ENCODE data around the gene BDKRB1.

BDKRB1 gene

DNA sequence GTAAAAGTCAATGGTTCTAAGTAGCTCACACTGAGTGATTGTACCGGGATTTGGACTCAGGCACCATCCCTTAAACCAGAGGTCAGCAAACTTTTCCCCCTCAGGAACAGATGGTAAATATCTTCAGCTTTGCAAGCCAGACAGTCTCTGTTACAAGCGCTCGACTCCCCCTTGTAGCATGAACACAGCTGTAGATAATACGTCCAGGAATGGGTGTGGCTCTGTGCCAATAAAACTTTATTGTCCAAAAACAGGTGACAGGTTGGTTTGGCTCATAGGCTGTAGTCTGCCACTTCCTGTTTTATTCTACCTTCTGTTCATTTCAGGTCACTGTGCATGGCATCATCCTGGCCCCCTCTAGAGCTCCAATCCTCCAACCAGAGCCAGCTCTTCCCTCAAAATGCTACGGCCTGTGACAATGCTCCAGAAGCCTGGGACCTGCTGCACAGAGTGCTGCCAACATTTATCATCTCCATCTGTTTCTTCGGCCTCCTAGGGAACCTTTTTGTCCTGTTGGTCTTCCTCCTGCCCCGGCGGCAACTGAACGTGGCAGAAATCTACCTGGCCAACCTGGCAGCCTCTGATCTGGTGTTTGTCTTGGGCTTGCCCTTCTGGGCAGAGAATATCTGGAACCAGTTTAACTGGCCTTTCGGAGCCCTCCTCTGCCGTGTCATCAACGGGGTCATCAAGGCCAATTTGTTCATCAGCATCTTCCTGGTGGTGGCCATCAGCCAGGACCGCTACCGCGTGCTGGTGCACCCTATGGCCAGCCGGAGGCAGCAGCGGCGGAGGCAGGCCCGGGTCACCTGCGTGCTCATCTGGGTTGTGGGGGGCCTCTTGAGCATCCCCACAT lies 7.6 kb downstream of the BDKRB1 start:
- DNase-seq: no peak

DNA sequence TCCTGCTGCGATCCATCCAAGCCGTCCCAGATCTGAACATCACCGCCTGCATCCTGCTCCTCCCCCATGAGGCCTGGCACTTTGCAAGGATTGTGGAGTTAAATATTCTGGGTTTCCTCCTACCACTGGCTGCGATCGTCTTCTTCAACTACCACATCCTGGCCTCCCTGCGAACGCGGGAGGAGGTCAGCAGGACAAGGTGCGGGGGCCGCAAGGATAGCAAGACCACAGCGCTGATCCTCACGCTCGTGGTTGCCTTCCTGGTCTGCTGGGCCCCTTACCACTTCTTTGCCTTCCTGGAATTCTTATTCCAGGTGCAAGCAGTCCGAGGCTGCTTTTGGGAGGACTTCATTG lies 8.2 kb downstream of the BDKRB1 start:
- no peak for DNase-seq

DNA sequence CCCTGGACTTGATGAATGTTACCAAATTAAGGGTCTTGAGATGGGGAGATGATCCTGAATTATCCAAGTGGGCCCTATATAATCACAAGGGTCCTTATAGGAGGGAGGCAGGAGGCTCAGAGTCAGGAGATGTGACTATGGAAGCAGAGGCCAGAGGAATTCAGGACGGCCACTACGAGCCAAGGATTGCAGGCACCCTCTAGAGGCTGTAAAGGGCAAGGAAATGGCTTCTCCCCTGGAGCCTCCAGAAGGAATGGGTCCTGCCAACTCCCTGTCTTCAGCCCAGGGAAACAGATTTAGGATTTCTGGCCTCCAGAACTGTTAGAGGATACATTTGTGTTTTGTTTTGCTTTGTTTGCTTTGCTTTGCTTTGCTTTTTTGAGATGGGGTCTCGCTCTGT lies 8.8 kb downstream of the BDKRB1 start:
- no peak for DNase-seq

DNA sequence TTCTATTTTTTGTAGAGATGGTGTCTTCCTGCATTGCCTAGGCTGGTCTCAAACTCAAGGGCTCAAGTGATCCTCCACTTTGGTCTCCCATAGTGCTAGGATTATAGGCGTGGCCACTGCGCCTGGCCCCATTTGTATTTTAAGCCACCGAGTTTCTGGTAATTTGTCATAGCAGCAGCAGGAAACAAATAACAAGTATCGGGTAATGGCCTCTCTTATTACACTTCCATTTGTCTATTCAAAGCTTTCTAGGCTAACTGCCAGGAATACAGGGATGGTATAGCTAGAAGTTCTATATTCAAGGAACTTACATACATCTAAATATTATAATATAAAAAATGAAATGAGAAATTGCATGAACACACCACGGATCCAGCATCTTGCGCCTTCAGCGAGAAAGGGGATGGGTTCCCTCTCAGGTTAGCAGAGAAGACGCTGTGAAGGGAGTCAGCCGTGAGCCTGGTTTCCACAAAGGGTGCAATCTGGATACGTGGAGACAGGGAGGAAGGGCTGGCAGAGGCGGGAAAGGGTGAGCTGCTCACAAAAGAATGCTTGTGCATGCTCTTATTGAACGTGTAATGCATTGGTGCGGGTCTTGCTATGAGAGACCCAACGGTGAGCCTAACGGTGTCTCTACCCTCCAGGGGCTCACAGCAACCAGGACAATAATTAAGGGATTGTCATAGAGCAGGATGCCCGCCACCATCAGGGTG lies 9.5 kb downstream of the BDKRB1 start:
- DNase-seq: no peak

DNA sequence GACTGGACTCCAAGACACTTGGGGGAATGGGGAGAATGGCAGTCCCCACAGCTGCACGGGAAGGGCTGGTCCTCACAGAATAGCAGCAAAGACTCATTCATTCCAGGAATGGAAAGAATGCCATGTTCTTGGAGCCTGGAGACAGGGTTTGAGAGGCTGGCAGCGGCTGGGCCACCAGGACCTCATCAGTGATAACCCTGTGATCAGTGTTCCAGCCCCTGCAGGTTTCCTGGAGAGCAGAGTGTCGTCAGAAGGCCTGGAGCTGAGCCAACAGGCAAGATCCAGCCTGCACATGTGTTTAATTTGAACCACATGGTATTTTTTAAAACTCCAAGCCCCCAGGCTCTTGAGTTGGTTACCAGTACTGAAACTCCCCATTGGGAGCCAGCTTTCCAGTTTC lies 11.3 kb downstream of the BDKRB1 start:
- DNase-seq: peak; percentile 77 to 89

DNA sequence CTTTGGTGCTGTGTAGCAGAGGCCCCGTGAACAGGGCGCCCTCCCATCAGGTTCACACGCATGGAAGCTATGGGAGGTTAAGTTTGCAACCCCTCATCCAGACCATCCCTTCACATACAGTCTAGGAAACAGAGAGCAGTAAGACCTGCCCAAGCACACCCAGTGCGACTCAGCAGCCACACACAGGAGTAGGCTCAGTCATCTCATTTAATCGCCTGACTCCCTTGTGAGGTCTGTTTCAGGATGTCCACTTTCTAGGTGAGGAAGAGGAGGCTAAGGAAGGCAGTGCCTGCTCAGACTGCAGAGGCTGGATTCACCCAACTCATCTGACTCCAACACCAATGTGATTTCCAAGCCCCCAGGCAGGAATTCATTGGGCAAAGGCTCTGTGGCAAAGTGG lies 11.9 kb downstream of the BDKRB1 start:
- DNase-seq: no peak

DNA sequence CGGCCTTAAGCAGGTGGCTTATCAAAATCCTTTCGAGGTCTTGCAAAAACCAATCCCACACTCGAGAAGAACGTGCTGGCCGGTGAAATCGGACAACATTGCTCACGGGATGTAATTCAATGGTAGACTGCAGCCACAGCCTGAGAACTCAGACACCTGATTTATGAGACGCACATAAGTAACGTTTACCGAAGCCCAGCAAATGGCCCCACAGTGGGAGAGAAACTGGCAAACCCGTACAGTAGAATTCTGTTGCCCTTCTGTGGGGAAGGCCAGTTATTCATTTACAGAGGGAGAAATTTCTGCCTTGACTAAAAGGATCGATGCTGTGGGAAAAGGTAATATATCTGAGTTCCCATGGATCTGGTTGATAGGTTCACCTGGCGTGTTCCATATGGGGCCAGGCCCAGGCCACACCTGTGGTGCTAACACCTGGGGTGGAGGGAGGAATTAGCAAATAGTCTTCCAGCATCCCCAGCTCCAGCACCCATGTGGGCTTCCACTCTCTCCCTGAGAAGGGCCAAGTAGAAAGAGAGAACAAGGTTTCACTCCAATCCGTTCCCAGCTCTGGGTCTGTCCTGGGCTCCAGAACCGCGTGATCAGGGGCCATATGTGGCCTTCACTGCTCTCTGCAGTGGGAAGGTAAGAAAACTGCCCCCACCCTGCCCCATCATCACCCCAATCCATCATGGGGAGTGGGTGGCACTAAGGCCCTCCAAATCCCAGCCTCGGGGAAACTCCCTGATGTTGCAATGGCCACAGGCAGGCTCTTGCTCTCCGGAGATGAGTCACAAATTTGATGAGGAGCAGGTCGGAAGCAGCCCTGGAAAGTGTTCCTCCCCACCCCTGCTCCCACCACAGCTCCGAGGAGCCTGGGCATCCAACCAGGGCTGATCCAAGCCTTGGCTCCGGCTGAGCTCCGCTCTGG lies 12.7 kb downstream of the BDKRB1 start:
- DNase-seq: peak in 1 of 2 experiments; percentile 40

DNA sequence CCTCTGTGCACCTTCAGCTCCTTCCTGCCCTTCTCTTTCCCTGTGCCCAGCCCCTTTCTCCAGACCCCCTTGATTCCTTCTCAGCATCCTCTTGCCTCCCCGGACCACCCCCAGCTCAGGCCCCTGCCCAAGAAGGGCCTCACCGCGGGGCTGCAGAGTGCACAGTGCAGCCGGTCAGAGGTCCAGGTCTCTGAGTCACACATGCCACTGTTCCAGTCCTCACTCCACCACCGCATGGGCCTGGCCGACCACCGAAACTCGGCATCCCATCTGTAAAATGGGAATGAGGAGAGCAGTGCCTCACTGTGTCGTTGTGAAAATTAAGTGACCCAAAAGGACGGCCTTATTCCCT lies 13.3 kb downstream of the BDKRB1 start:
- no peak for DNase-seq

DNA sequence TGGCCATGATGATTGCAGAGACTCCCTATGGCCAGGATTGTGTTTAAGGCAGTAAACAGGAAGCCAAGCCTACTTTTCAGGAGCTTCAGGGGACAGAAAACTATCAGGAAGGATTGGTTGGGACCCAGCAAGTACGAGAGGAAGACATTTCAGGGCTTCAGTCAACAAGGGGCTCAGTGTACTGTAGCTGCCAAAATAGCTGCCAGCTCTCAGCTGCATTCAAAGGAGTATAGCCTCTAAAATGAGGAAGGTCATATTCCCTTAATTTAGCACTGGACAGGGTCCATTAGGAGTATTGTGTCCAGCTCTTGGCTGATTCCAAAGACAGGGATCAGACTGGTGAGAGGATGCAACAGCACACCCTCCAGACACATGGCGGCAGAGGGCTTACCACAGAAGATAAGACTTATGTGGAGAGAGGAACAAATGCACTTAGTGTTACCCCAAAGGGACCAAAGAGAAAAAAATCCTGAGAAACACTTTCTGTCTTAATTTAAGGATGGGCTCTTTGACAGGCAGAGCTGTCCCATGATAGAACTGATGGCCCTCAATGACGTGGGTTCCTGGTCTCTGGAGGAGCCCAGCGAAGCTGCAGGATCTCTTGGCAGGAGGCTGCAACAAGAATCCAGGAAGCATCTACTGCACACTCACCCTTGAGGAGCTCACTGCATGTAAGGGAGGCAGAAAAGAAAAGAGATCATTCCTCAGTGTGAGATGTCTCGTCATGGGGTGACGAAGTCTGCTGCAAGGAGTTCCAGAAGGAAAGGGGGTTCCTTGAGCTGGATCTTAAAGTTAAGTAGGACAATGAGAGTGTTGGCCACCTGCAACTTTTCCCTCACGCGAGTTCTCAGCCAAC lies 14.8 kb downstream of the BDKRB1 start:
- no peak for DNase-seq

DNA sequence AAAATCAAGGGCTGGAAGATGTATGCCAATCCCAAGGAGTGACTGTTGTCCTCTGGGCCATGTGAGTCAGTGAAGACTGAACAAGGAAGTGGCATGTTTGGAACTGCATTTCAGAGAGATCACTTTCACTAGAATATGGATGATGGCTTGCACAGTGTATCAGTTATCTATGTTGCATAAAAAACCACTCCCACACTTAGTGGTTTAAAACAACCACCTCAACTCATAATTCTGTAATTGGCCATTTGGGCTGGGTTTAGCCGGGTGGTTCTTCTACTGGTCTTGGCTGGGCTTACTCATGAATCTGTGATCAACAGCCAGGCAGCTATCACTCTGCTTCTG lies 15.4 kb downstream of the BDKRB1 start:
- DNase-seq: no peak

DNA sequence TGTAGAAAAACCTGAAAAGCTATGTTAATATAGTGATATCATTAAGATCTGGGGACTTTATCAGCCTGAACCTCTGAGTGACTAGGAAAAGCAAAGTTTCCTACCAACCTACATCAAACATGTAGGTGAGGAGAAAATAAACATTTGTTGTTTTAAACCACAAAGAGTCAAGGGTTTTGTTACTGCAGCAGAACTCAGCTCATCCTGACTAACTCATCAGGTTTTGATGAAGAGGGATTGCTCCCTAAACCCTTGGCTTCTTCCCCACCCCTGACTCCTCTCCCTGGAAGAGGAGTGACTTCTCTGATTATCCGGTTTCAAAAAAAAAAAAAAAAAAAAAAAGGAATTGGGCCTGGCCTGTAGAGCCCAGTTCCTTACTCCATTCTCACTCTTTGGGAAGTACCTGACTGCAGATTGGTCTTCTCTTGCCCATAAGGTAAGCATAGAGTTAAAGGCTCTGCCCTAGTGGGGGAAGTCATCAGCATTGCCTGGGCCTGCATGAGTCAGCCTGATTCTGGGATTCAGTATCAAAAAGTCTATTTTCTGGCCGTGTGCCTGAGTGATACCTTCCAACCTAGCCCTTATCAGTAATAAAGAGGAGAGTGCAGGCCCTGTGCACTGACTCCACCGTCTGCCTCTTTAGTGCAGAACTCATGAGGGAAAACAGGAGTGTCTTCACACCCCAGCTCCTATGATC lies 16.9 kb downstream of the BDKRB1 start:
- peak in 1 of 2 experiments; percentile 11 for DNase-seq

DNA sequence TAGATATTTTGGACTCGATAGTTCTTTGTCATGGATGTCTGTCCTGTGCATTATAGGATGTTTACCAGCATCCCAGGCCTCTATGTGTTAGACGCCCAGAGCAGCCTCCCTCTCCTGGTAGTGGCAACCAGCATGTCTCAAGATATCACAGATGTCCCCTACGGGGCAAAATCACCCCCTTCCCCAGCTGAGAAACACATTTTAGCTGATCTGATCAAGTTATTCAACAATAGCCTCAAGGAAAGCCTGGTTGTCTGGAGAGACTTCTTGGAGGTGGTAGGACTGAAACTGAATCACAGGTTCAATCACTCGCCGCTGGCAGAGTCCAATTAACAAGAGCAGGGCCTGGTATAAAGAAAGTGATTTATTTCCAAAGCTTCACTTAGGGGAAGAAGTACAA lies 17.6 kb downstream of the BDKRB1 start:
- no peak for DNase-seq

DNA sequence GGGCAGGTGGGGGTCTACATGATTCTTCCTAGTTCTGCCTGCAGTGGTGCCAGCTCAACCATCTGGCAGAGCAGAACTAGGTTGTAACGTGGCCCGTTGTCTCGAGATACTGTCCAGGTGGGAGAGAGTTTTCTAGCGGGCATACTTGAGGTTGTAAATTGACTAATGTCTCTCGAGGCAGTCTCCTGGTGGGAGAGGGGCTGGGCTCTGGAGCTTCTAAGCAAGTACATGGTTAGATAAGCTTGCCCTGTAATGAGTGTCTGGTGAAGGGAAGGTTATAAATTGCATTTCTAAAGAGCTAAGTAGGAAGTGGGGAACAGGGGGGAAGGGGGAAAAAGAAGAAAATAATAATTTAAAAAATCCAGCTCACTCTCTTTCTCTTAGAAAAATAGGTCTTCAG lies 18.1 kb downstream of the BDKRB1 start:
- peak; percentile 34 to 40 for DNase-seq

DNA sequence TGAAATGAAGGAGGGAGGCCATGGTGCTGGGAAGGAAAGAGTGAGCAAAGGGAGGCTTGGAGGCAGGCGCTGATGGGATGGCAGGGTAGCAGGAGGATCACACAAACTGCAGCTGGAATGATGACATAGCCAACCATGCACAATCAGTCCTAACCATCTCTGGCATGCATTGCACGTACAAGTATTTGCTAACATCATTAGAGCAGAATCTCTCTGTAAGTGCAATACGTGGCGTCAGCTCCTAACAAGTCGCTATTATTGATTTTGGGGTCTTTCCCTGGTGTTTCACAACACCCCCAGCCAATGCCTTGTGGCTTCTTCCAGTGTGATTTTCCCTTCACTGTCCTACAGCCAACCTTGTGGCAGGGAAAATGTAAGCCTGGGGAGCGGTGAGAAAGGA lies 18.5 kb downstream of the BDKRB1 start:
- peak; percentile 53 to 77 for DNase-seq

DNA sequence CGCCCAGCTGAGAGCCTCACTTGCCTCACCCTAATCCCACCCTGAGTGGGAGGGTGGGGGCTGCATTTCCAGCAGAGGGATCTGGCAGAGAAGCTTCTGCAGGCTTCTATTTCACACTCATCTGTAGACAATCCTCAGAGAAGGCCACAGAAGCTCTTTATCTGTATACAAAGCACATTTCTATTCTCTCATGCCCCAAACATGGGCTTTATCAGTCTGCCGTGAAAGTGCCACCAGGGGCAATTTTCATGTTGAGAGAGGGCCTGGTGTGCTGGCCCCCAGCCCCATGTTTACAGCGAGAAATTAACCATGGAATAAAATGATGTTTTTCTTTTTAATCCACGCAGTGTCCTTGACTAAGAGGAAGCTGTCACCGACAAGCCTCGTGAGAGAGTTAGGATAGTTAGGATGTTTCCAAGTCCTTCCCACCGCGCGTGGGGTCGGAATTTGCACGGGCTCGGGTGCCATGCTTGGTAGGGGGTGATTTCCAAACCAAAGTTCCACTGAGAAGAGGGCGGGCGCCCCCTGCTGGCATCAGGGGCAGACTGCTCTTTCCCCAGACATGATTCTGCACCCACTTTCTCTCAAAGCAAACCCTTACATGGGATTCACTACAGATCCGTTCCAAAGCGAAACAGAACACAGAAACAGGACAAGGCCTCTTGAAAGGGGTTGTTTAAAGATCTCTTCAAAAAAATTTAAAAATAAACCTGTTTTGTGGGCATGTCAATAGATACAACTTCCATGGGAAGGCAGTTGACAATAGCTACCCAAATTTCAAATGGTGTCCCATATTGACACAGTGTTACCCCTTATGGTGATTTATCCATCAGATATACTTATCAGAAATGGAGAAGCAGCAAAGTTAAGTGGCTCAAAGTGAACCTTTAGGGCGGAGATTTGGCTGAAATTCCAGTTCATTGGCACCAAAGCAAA lies 19.4 kb downstream of the BDKRB1 start:
- DNase-seq: peak; percentile 73 to 79

DNA sequence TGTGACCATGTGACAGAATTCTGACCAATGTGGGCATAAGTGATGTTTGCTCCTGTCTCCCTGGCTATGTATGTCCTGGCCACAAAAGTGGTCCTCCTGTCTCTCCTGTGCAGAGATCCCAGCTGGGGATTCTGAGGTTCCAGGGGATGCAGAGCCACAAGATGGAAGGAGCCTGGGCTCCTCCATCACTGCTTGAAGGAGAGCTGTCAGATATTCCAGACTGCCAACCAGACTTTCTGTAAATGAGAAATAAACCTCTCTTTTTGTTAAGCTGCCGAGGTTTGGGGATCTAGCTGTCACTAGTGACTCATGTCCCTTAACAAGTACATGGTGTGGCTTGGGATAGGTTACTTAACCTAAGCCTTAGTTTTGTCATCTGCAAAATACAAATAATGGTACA lies 21.9 kb downstream of the BDKRB1 start:
- DNase-seq: no peak

DNA sequence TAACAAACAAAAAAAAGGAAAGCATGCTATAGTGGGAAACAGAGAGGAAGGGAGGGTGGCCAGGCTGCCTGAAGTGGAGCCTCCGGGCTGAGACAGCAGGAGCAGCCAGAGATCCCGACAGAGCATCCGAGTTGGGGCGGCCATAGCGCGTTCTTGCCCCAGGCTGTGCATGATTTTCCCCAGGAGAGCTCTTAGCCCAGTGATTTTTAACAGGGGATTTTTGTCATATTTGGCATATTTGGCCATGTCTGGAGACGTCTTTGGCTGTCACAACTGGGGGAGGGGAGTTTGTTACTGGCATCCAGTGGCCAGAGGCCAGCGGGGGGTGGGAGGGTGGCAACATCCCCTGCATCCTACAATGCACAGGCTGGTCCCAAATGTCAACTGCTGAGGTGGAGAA lies 23.6 kb downstream of the BDKRB1 start:
- no peak for DNase-seq

DNA sequence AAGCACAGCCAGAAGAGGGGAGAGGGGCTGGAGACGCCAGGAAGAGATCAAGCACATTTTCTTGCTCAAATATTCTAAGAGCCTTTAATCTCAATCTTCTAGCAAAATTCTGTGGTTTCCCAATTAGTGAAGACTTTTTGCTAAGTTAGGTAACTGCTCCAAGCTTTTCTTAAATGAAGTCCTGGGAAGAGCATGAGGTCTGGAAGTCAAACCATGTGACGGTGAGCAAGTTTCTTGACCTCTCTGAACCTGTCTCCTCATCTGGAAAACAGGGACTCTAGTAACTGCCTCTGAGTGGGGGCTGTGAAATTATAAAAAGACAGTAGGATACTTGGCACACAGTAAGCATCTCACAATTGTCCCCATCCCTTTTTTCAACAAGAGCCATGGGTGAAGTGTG lies 24.1 kb downstream of the BDKRB1 start:
- no peak for DNase-seq

DNA sequence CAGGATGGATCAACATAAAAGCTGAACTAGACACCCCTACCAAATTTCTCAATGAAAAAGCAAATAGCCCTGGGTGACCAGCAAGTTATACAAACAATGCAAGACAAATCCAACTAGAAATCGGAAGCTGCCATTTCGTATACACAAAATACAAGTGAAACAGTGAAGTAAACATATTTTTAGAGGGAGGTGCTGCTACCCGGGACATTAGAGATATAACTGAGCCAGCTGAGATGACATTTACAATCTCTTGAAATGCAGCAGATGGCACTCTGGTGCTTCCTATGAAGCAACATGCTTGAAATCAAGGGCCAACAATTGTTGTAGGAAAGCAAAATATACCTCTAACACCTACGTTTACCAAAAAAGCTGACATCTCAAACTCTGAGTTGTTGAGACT lies 25.5 kb downstream of the BDKRB1 start:
- DNase-seq: peak; percentile 35 to 53

DNA sequence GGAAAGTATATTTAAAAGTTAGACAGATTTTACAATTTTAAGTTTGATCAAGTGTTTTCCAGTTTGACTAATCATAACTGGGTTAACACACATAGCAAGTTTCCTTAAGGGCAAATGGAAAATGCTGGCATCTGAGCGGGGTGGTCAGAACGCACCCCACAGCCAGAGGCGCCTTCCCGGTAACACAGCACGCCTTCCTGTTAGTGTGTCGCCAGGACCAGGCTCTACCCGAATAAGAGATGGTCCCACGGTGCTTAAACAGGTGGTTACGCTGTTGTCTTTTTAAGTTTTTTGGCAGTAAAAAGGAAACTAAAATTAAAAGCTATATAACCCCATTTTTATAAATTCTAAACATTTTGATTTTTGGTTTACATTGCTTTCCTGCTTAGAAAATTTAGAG lies 28.0 kb downstream of the BDKRB1 start:
- no peak for DNase-seq

DNA sequence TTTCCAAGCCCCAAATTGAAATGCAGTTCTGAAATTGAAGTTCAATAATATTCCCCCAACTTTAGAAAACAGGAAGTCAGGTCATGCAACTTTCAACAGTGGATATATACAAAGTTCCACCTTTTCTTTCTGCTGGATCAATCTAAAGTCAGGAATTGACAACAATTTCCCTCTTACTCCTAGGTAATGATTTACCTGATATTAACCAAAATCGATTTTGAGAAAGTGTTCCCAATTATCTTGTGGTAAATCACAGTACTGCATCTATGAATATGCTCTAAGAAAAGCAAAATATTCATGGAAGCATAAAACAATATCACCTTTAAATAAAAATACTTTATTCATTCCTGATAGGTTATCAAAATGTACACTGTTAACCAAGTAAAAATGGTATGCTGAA lies 28.4 kb downstream of the BDKRB1 start:
- no peak for DNase-seq

All from SHP77 (cell line).